GM23248 (cell line): ENCODE data around the gene NTRK2.

ENCODE experiments used
- EZH2 ChIP-seq: fragments of 200-600 bp; sonication (generic); IDR thresholded peaks from 2 replicates; pipeline ENCODE4 v1.6.1; 2018; ENCODE audit warnings: antibody characterized with exemption, mild to moderate bottlenecking; ENCODE audit not compliant: insufficient read depth, poor library complexity, severe bottlenecking
- EZH2phosphoT487 ChIP-seq: fragments of 200-600 bp; sonication (generic); IDR thresholded peaks from 2 replicates; pipeline ENCODE4 v1.6.1; 2018; ENCODE audit warnings: antibody characterized with exemption, moderate library complexity, mild to moderate bottlenecking, low read depth; ENCODE audit not compliant: insufficient read depth

DNA sequence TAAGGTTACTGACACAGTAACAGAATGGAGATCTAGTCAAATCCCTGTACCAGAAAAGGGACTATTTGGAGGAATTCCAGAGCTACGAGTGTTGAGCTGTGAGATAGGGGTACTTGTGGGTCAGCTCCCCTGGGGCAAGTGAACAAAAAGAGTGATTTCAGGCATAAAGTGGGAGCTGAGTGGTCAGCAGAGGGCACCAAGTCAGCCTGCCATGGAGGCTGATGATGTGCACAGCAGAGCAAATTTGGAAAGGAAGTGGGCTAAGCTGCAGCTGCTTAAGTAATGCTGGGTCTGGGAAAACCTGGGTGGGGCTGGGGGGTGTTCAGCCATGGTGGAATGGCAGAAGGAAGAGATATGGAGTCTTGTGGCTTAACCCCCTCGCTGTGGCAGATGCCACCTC lies 327.9 kb downstream of the NTRK2 start:
- TF ChIP-seq EZH2 (no peak), EZH2phosphoT487 (no peak)
